ENCODE results near the gene NPSR1.
"Not testable (repeated sequence)": the region's sequence is repeated elsewhere in the genome, so short reads cannot be mapped to it uniquely, and the experiment has no call there.

GRCh38 chr7:34814203-34814842 is 156.3 kb downstream of the NPSR1 start:
- TF ChIP-seq ATF3 (IDR thresholded peaks at IDR 0.05); RAD21 (IDR thresholded peaks at IDR 0.05); SP1 (IDR thresholded peaks at IDR 0.05); TAF1 (conservative IDR thresholded peaks at IDR 0.05); FOXA1 (IDR thresholded peaks at IDR 0.05); EGR1 (IDR thresholded peaks at IDR 0.05; ENCODE audit: low read depth in 2 of 2); MAX (IDR thresholded peaks at IDR 0.05); JUND (IDR thresholded peaks at IDR 0.05); YY1 (IDR thresholded peaks at IDR 0.05): not testable (repeated sequence)
- TF ChIP-seq, protein P1, sequence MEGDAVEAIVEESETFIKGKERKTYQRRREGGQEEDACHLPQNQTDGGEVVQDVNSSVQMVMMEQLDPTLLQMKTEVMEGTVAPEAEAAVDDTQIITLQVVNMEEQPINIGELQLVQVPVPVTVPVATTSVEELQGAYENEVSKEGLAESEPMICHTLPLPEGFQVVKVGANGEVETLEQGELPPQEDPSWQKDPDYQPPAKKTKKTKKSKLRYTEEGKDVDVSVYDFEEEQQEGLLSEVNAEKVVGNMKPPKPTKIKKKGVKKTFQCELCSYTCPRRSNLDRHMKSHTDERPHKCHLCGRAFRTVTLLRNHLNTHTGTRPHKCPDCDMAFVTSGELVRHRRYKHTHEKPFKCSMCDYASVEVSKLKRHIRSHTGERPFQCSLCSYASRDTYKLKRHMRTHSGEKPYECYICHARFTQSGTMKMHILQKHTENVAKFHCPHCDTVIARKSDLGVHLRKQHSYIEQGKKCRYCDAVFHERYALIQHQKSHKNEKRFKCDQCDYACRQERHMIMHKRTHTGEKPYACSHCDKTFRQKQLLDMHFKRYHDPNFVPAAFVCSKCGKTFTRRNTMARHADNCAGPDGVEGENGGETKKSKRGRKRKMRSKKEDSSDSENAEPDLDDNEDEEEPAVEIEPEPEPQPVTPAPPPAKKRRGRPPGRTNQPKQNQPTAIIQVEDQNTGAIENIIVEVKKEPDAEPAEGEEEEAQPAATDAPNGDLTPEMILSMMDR (IDR thresholded peaks at IDR 0.05; ENCODE audit: low read depth, low read length, missing input control) = not testable (repeated sequence)
- TF ChIP-seq, protein P2, sequence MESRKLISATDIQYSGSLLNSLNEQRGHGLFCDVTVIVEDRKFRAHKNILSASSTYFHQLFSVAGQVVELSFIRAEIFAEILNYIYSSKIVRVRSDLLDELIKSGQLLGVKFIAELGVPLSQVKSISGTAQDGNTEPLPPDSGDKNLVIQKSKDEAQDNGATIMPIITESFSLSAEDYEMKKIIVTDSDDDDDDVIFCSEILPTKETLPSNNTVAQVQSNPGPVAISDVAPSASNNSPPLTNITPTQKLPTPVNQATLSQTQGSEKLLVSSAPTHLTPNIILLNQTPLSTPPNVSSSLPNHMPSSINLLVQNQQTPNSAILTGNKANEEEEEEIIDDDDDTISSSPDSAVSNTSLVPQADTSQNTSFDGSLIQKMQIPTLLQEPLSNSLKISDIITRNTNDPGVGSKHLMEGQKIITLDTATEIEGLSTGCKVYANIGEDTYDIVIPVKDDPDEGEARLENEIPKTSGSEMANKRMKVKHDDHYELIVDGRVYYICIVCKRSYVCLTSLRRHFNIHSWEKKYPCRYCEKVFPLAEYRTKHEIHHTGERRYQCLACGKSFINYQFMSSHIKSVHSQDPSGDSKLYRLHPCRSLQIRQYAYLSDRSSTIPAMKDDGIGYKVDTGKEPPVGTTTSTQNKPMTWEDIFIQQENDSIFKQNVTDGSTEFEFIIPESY (IDR thresholded peaks at IDR 0.05) = not testable (repeated sequence)
- TF ChIP-seq, protein P3, sequence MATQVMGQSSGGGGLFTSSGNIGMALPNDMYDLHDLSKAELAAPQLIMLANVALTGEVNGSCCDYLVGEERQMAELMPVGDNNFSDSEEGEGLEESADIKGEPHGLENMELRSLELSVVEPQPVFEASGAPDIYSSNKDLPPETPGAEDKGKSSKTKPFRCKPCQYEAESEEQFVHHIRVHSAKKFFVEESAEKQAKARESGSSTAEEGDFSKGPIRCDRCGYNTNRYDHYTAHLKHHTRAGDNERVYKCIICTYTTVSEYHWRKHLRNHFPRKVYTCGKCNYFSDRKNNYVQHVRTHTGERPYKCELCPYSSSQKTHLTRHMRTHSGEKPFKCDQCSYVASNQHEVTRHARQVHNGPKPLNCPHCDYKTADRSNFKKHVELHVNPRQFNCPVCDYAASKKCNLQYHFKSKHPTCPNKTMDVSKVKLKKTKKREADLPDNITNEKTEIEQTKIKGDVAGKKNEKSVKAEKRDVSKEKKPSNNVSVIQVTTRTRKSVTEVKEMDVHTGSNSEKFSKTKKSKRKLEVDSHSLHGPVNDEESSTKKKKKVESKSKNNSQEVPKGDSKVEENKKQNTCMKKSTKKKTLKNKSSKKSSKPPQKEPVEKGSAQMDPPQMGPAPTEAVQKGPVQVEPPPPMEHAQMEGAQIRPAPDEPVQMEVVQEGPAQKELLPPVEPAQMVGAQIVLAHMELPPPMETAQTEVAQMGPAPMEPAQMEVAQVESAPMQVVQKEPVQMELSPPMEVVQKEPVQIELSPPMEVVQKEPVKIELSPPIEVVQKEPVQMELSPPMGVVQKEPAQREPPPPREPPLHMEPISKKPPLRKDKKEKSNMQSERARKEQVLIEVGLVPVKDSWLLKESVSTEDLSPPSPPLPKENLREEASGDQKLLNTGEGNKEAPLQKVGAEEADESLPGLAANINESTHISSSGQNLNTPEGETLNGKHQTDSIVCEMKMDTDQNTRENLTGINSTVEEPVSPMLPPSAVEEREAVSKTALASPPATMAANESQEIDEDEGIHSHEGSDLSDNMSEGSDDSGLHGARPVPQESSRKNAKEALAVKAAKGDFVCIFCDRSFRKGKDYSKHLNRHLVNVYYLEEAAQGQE (IDR thresholded peaks at IDR 0.05) = not testable (repeated sequence)
